Measurements from ENCODE around the gene RPS4Y1. TPM values are rescaled to one million over a fixed set of nuclear protein-coding genes. Genes with fewer than 3 reads are reported as not detected.

RPS4Y1 gene
- total RNA-seq, 1 experiment from 2014 or later: 176 TPM

- Histone ChIP-seq H2AFZ (ENCODE audit: low read depth, low read length, poor library complexity, severe bottlenecking) (no peak overlapping the region), H3K9me2 (ENCODE audit: insufficient read depth) (no peaks in the 10 kb centered on the region), H3K4me3 (replicated peaks in 1 of 2; ENCODE audit: low read depth in 1 of 2, low read length in 2 of 2) (no peak overlapping the region), H3K4me2 (ENCODE audit: low read length) (no peak overlapping the region), H3K4me1 (ENCODE audit: control insufficient read depth in 1 of 2, insufficient read depth in 2 of 2, low read length in 2 of 2) (no peaks in the 10 kb centered on the region), H3K36me3 (ENCODE audit: control insufficient read depth in 1 of 2, insufficient read depth in 2 of 2, low read length in 2 of 2) (no peaks in the 10 kb centered on the region), H3K27me3 (ENCODE audit: insufficient read depth, low read length) (no peaks in the 10 kb centered on the region), H4K20me1 (ENCODE audit: insufficient read depth) (no peaks in the 10 kb centered on the region), H3K9me3 (ENCODE audit: control insufficient read depth in 1 of 2, insufficient read depth in 1 of 2, low read depth in 1 of 2, low read length in 2 of 2) (no peaks in the 10 kb centered on the region), H3K79me2 (ENCODE audit: insufficient read depth, low read length) (no peaks in the 10 kb centered on the region), H3K9ac (ENCODE audit: low read length) (no peak overlapping the region), H3K27ac (ENCODE audit: low read depth, low read length) (no peak overlapping the region)
- intact Hi-C loops (cut with micrococcal nuclease): no loop called here
- no peak for ATAC-seq
- TF ChIP-seq POLR2A (IDR thresholded peaks at IDR 0.05; ENCODE audit: borderline replicate concordance, extremely low read depth, insufficient read depth, insufficient read length): no peak
- TF ChIP-seq FOSL1 (IDR thresholded peaks at IDR 0.05; ENCODE audit: low read depth): no peak
- no peak for TF ChIP-seq ZFX (IDR thresholded peaks at IDR 0.05)
- no peak for TF ChIP-seq EGR1 (IDR thresholded peaks at IDR 0.05; ENCODE audit: low read depth)
- CTCF ChIA-PET: no interaction called here
- DNase-seq (ENCODE audit: low read depth, low spot score): no peak
- POLR2A ChIA-PET: no interaction called here
- RAD21 ChIA-PET (ENCODE audit: low non-redundant PET in 1 of 2, low total read pairs in 2 of 2, uncharacterized antibody in 2 of 2, unreplicated experiment in 2 of 2): no interaction called here
- BruUV-seq (replicated peaks): no TSS peak
Observed at GRCh38 chrY:2896050-2896449, 54.6 kb downstream of the RPS4Y1 start.

- intact Hi-C loops (cut with micrococcal nuclease): no loop called here
- H3K9me3 ChIP-seq (ENCODE audit: control insufficient read depth in 1 of 2, insufficient read depth in 1 of 2, low read depth in 1 of 2, low read length in 2 of 2): no peaks in the 10 kb centered on the region
- no peak overlapping the region for H3K9ac ChIP-seq (ENCODE audit: low read length)
- H4K20me1 ChIP-seq (ENCODE audit: insufficient read depth): no peaks in the 10 kb centered on the region
- H3K27me3 ChIP-seq (ENCODE audit: insufficient read depth, low read length): no peaks in the 10 kb centered on the region
- no peak overlapping the region for H3K27ac ChIP-seq (ENCODE audit: low read depth, low read length)
- no peak overlapping the region for H3K4me3 ChIP-seq (replicated peaks in 1 of 2; ENCODE audit: low read depth in 1 of 2, low read length in 2 of 2)
- no peaks in the 10 kb centered on the region for H3K79me2 ChIP-seq (ENCODE audit: insufficient read depth, low read length)
- H3K4me1 ChIP-seq (ENCODE audit: control insufficient read depth in 1 of 2, insufficient read depth in 2 of 2, low read length in 2 of 2): no peaks in the 10 kb centered on the region
- no peak overlapping the region for H2AFZ ChIP-seq (ENCODE audit: low read depth, low read length, poor library complexity, severe bottlenecking)
- ATAC-seq: no peak
- no peak for TF ChIP-seq ZFX (IDR thresholded peaks at IDR 0.05)
- no peak for TF ChIP-seq ATF3 (IDR thresholded peaks at IDR 0.05)
- no peak for TF ChIP-seq EGR1 (IDR thresholded peaks at IDR 0.05; ENCODE audit: low read depth)
- no peak for TF ChIP-seq EZH2 (IDR thresholded peaks at IDR 0.05)
- no peak for TF ChIP-seq YY1 (IDR thresholded peaks at IDR 0.05; ENCODE audit: extremely low read depth, insufficient replicate concordance, low read depth, low read length)
- no peak for TF ChIP-seq RAD21 (IDR thresholded peaks at IDR 0.05; ENCODE audit: low read depth)
- no peak for TF ChIP-seq POLR2A (IDR thresholded peaks at IDR 0.05; ENCODE audit: borderline replicate concordance, extremely low read depth, insufficient read depth, insufficient read length)
- TF ChIP-seq CBX3 (IDR thresholded peaks at IDR 0.05; ENCODE audit: low read depth): no peak
- TF ChIP-seq ZBTB33 (IDR thresholded peaks at IDR 0.05; ENCODE audit: extremely low read depth, insufficient replicate concordance, low read length): no peak
- no peak for TF ChIP-seq EZH2phosphoT487 (IDR thresholded peaks at IDR 0.05; ENCODE audit: borderline replicate concordance)
- no peak for TF ChIP-seq POLR2AphosphoS5 (IDR thresholded peaks at IDR 0.05; ENCODE audit: low read depth, low read length)
- TF ChIP-seq CEBPB (IDR thresholded peaks at IDR 0.05; ENCODE audit: low read depth): no peak
- TF ChIP-seq ZNF274 (IDR thresholded peaks at IDR 0.05; ENCODE audit: low read depth, low read length): no peak
- TF ChIP-seq SP1 (IDR thresholded peaks at IDR 0.05; ENCODE audit: low read depth): no peak
- TF ChIP-seq ELF1 (IDR thresholded peaks at IDR 0.05; ENCODE audit: borderline replicate concordance, low read depth): no peak
- ChIA-PET CTCF (no interaction called here), POLR2A (no interaction called here), RAD21 (ENCODE audit: low non-redundant PET in 1 of 2, low total read pairs in 2 of 2, uncharacterized antibody in 2 of 2, unreplicated experiment in 2 of 2) (no interaction called here)
- no TSS peak for BruUV-seq (replicated peaks)
- H3K4me2 ChIP-seq (ENCODE audit: low read length): no peak overlapping the region
- no peak for DNase-seq (ENCODE audit: low read depth, low spot score)
- H3K36me3 ChIP-seq (ENCODE audit: control insufficient read depth in 1 of 2, insufficient read depth in 2 of 2, low read length in 2 of 2): no peaks in the 10 kb centered on the region
- H3K9me2 ChIP-seq (ENCODE audit: insufficient read depth): no peaks in the 10 kb centered on the region
Observed at GRCh38 chrY:2907356-2907755, 66.0 kb downstream of the RPS4Y1 start.
